HG03457 (cell line): ENCODE measurements around the gene MOG.
"Not testable (repeated sequence)": the region's sequence is repeated elsewhere in the genome, so short reads cannot be mapped to it uniquely, and the experiment has no call there.

Experiments
- ATAC-seq: cut with Tn5 transposase; IDR thresholded peaks from one replicate; pipeline ENCODE4 v1.9.1; 2021; ENCODE audit warnings: moderate number of reproducible peaks; ENCODE audit not compliant: unreplicated experiment

Gene MOG

GRCh38 chr6:29637247-29637646 is 19.6 kb upstream of the MOG start:
- no peak for ATAC-seq

GRCh38 chr6:29641430-29642148 is 15.3 kb upstream of the MOG start:
- ATAC-seq = no peak

GRCh38 chr6:29647927-29648642 is 8.8 kb upstream of the MOG start:
- ATAC-seq = no peak

- ATAC-seq = peak; percentile 84
Observed at GRCh38 chr6:29649701-29650673, 6.9 kb upstream of the MOG start.

- ATAC-seq = no peak
Observed at GRCh38 chr6:29651413-29652197, 5.3 kb upstream of the MOG start.

- no peak for ATAC-seq
Observed at GRCh38 chr6:29652198-29652584, 4.7 kb upstream of the MOG start.

- no peak for ATAC-seq
Observed at GRCh38 chr6:29653452-29654038, 3.3 kb upstream of the MOG start.

- no peak for ATAC-seq
Observed at GRCh38 chr6:29655658-29656057, 1.2 kb upstream of the MOG start.

- ATAC-seq = no peak
Observed at GRCh38 chr6:29656157-29656556, 735 bp upstream of the MOG start.

GRCh38 chr6:29661071-29661470 is 4.2 kb downstream of the MOG start:
- no peak for ATAC-seq

- not testable (repeated sequence) for ATAC-seq
Observed at GRCh38 chr6:29661502-29662141, 4.7 kb downstream of the MOG start.

- no peak for ATAC-seq
Observed at GRCh38 chr6:29663300-29664042, 6.6 kb downstream of the MOG start.

- no peak for ATAC-seq
Observed at GRCh38 chr6:29665942-29666825, 9.3 kb downstream of the MOG start.

- no peak for ATAC-seq
Observed at GRCh38 chr6:29666826-29667130, 9.9 kb downstream of the MOG start.

- no peak for ATAC-seq
Observed at GRCh38 chr6:29667158-29667557, 10.3 kb downstream of the MOG start.

- ATAC-seq = no peak
Observed at GRCh38 chr6:29671026-29671425, 14.1 kb downstream of the MOG start.

- ATAC-seq = not testable (repeated sequence)
Observed at GRCh38 chr6:29672116-29672515, 15.2 kb downstream of the MOG start.

GRCh38 chr6:29673161-29673560 is 16.3 kb downstream of the MOG start:
- ATAC-seq = no peak
